Activated effector memory CD4-positive, alpha-beta T cell treated with anti-CD3 and anti-CD28 coated beads, Interleukin-2, amount 50 U/mL, for 16 hours (primary cell): ENCODE measurements around the gene AGAP6.
"Not testable (repeated sequence)": the region's sequence is repeated elsewhere in the genome, so short reads cannot be mapped to it uniquely, and the experiment has no call there.

Experiments used
- DNase-seq: peaks from one replicate; pipeline ENCODE4 v3.0.0-alpha.2; 2020

AGAP6 gene

GRCh38 chr10:50027195-50027594 lies 39.0 kb downstream of the AGAP6 start:
- no peak for DNase-seq

- no peak for DNase-seq
Observed at GRCh38 chr10:50033481-50033880, 45.3 kb downstream of the AGAP6 start.

- DNase-seq: not testable (repeated sequence)
Observed at GRCh38 chr10:50035337-50035736, 47.1 kb downstream of the AGAP6 start.

- no peak for DNase-seq
Observed at GRCh38 chr10:50044941-50045664, 56.9 kb downstream of the AGAP6 start.

- DNase-seq: not testable (repeated sequence)
Observed at GRCh38 chr10:50046457-50046856, 58.3 kb downstream of the AGAP6 start.

GRCh38 chr10:50047594-50047993 lies 59.4 kb downstream of the AGAP6 start:
- not testable (repeated sequence) for DNase-seq

- DNase-seq: not testable (repeated sequence)
Observed at GRCh38 chr10:50051995-50052660, 63.9 kb downstream of the AGAP6 start.

GRCh38 chr10:50052778-50053376 lies 64.7 kb downstream of the AGAP6 start:
- not testable (repeated sequence) for DNase-seq

- DNase-seq: not testable (repeated sequence)
Observed at GRCh38 chr10:50055494-50056292, 67.5 kb downstream of the AGAP6 start.

GRCh38 chr10:50056654-50057053 lies 68.4 kb downstream of the AGAP6 start:
- not testable (repeated sequence) for DNase-seq

GRCh38 chr10:50058727-50059126 lies 70.5 kb downstream of the AGAP6 start:
- not testable (repeated sequence) for DNase-seq

- DNase-seq: not testable (repeated sequence)
Observed at GRCh38 chr10:50059946-50060345, 71.7 kb downstream of the AGAP6 start.
